ENCODE measurements around the gene CFAP251.

GRCh38 chr12:121980191-121980891 lies 61.9 kb downstream of the CFAP251 start:
- TF ChIP-seq YY1 (IDR thresholded peaks at IDR 0.05; ENCODE audit: insufficient read depth, insufficient read length): no peak
- TF ChIP-seq ZNF274 (IDR thresholded peaks at IDR 0.05; ENCODE audit: low read depth, low read length): no peak
